K562 (cell line): ENCODE results near the gene C1orf167. TPM values are rescaled to one million over a fixed set of nuclear protein-coding genes. Genes with fewer than 3 reads are reported as not detected.
A peak's percentile ranks its signal among the peaks of the same experiment; 100 is the strongest.

Source experiments
- CGGBP1 ChIP-seq: fragments of 250-450 bp; sonication (Bioruptor Pico); IDR thresholded peaks from 2 replicates; pipeline ENCODE4 v1.9.0; 2021; ENCODE audit warnings: mild to moderate bottlenecking
- DLX4 ChIP-seq: fragments of 250-450 bp; sonication (Bioruptor Pico); IDR thresholded peaks from 2 replicates; pipeline ENCODE4 v1.6.1; 2021; ENCODE audit warnings: mild to moderate bottlenecking
- ESRRA ChIP-seq: fragments of 450-650 bp; IDR thresholded peaks from 2 replicates; pipeline ENCODE4 v1.6.1; 2014; ENCODE audit warnings: low read depth, mild to moderate bottlenecking, moderate library complexity, borderline replicate concordance
- ESRRB ChIP-seq: fragments of 250-450 bp; sonication (Bioruptor Pico); IDR thresholded peaks from 2 replicates; pipeline ENCODE4 v1.5.0; 2020; ENCODE audit warnings: mild to moderate bottlenecking, moderate library complexity, borderline replicate concordance
- GTF2E2 ChIP-seq: fragments of 200-800 bp; sonication (Bioruptor generic); IDR thresholded peaks from 2 replicates; pipeline ENCODE4 v1.6.1; 2016; ENCODE audit warnings: missing genetic modification characterization, missing compliant biosample characterization
- HIVEP1 ChIP-seq: fragments of 250-450 bp; sonication (Bioruptor Pico); IDR thresholded peaks from 2 replicates; pipeline ENCODE4 v1.4.0; 2020; ENCODE audit warnings: mild to moderate bottlenecking
- ID3 ChIP-seq, 2 experiments: fragments of 250-450 bp in 1 of 2; fragments of 450-650 bp in 1 of 2; sonication (Bioruptor Pico) in 1 of 2; IDR thresholded peaks; 2 replicates each; pipeline versions ENCODE4 v1.6.1 to v1.8.0; 2016 to 2021; ENCODE audit warnings: mild to moderate bottlenecking in 2 of 2, moderate library complexity in 2 of 2, missing compliant biosample characterization in 1 of 2, missing genetic modification characterization in 1 of 2
- MEF2D ChIP-seq: conservative IDR thresholded peaks from 2 replicates; pipeline ENCODE4 v1.6.1; 2016; ENCODE audit warnings: low read depth, missing genetic modification characterization, missing compliant biosample characterization
- RBFOX2 ChIP-seq: fragments of 200-400 bp; formaldehyde crosslinking; IDR thresholded peaks from 2 replicates; pipeline ENCODE4 v1.6.1; 2017; ENCODE audit warnings: low read depth, mild to moderate bottlenecking, low read length, moderate library complexity
- SIRT6 ChIP-seq: IDR thresholded peaks from one replicate; pipeline ENCODE4 v1.6.1; 2012; ENCODE audit warnings: low read depth, mild to moderate bottlenecking, control low read depth, inconsistent platforms, low read length, moderate library complexity
- STAG1 ChIP-seq: sonication (generic); formaldehyde crosslinking; IDR thresholded peaks from 2 replicates; pipeline ENCODE4 v1.5.0; 2020; ENCODE audit warnings: missing genetic modification reagents, borderline replicate concordance
- ZBTB1 ChIP-seq: sonication (generic); formaldehyde crosslinking; IDR thresholded peaks from 2 replicates; pipeline ENCODE4 v1.8.1; 2023; ENCODE audit warnings: missing genetic modification reagents, low read depth, mild to moderate bottlenecking, borderline replicate concordance
- ZNF282 ChIP-seq: sonication (generic); formaldehyde crosslinking; IDR thresholded peaks from 2 replicates; pipeline ENCODE4 v1.8.1; 2023; ENCODE audit warnings: missing genetic modification reagents
- ZSCAN29 ChIP-seq: fragments of 450-650 bp; IDR thresholded peaks from 2 replicates; pipeline ENCODE4 v1.6.1; 2017
- polyA plus RNA-seq, 8 experiments: library from polyadenylated mRNA; depleted of rRNA in 4 of 8; stranded (reverse) in 5 of 8; unstranded in 3 of 8; fragments of >200 nt; fragmentation: Nextera tagmentation in 2 of 8; fragmentation: Illumina TruSeq in 1 of 8; extraction: Ambion mirVana in 2 of 8; extraction: Trizol in 1 of 8; gene quantifications; 2 replicates each; pipeline versions ENCODE4 v1.2.1 to v1.2.3, GENCODE V29; 2011 to 2014; ENCODE audit warnings: inconsistent platforms in 1 of 8, missing spikeins in 1 of 8
- total RNA-seq, 7 experiments: library from RNA; depleted of rRNA in 6 of 7; stranded (reverse); fragments of >200 nt in 6 of 7; fragmentation: Illumina TruSeq in 2 of 7; extraction: Trizol in 2 of 7; gene quantifications; 2 replicates each; pipeline versions ENCODE4 v1.2.1 to v1.2.3, GENCODE V29; 2011 to 2021; ENCODE audit warnings: low replicate concordance in 1 of 7
- TF ChIP-seq, protein P1 (sequence below): fragments of 450-650 bp; conservative IDR thresholded peaks from 2 replicates; pipeline ENCODE4 v1.6.1; 2016; ENCODE audit warnings: missing genetic modification characterization, low read depth, mild to moderate bottlenecking, control low read depth, missing compliant biosample characterization
- TF ChIP-seq, protein P2 (sequence below), 2 experiments: fragments of 450-650 bp; IDR thresholded peaks; 2 replicates each; pipeline ENCODE4 v1.6.1; 2016
- TF ChIP-seq, protein P3 (sequence below): fragments of 250-450 bp; sonication (Bioruptor Pico); IDR thresholded peaks from 2 replicates; pipeline ENCODE4 v1.4.0; 2020; ENCODE audit warnings: mild to moderate bottlenecking, moderate library complexity

The C1orf167 gene
- total and polyA plus RNA-seq, 9 of the 15 experiments (the other 6 are each of a cell fraction or from before 2014, with no cell fraction given), result 0.22 to 0.86 (median 0.31) TPM; not detected in 2

DNA sequence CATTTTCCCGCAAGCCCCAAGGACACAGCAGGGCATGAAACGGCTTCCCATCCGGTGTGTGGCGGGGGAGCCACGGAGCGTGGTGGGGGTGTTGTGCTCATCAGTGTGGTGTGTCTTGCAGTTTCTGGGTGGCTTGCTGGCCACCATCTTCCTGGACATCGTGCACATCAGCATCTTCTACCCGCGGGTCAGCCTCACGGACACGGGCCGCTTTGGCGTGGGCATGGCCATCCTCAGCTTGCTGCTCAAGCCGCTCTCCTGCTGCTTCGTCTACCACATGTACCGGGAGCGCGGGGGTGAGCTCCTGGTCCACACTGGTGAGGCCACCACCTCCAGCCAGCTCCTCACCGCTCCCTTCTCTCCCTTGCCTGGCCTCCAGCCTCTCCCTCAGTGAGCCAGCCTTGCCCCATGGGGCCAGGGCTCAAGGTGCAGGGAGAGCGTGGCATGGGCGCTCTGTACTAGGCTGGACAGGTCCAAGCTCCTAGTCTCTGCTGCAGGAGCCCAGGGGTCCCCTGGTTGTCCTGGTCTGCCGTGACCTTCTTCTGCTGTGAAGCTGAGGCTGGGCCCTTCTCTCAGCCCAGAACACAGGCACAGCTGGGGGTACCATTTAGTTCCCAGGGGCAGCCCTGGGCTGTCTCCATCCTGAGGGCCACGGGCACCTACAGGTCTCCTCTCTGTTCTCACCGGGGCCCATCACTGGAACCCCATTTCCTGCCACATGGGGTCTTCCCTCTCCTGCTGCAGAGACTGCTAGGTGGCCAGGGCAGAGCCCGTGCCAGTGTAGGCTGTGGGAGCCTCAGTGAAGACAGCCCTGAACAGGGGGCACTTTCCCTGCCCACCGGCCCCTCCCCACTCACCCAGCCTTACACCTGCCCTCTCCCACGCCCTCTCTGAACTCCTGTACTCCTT, 13.4 kb upstream of the C1orf167 start (continued):
- TF ChIP-seq ZBTB1, result no peak
- TF ChIP-seq MEF2D (tag), result no peak
- no peak for TF ChIP-seq ESRRB (CRISPR knock-in tag)
- TF ChIP-seq ZSCAN29, result no peak
- TF ChIP-seq STAG1 (CRISPR knock-in tag), result peak; percentile 11; the same call in 1 of the 2 replicates
- TF ChIP-seq ID3 (CRISPR knock-in tag; IDR thresholded peaks at IDR 0.05), result no peak
- TF ChIP-seq ID3 (tag; IDR thresholded peaks at IDR 0.05), result 0 out of 2 replicates have a peak, but pooled peaks have one; percentile 26
- TF ChIP-seq, protein P1, sequence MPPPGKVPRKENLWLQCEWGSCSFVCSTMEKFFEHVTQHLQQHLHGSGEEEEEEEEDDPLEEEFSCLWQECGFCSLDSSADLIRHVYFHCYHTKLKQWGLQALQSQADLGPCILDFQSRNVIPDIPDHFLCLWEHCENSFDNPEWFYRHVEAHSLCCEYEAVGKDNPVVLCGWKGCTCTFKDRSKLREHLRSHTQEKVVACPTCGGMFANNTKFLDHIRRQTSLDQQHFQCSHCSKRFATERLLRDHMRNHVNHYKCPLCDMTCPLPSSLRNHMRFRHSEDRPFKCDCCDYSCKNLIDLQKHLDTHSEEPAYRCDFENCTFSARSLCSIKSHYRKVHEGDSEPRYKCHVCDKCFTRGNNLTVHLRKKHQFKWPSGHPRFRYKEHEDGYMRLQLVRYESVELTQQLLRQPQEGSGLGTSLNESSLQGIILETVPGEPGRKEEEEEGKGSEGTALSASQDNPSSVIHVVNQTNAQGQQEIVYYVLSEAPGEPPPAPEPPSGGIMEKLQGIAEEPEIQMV, result no peak
- TF ChIP-seq, protein P2, sequence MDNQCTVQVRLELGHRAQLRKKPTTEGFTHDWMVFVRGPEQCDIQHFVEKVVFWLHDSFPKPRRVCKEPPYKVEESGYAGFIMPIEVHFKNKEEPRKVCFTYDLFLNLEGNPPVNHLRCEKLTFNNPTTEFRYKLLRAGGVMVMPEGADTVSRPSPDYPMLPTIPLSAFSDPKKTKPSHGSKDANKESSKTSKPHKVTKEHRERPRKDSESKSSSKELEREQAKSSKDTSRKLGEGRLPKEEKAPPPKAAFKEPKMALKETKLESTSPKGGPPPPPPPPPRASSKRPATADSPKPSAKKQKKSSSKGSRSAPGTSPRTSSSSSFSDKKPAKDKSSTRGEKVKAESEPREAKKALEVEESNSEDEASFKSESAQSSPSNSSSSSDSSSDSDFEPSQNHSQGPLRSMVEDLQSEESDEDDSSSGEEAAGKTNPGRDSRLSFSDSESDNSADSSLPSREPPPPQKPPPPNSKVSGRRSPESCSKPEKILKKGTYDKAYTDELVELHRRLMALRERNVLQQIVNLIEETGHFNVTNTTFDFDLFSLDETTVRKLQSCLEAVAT (IDR thresholded peaks at IDR 0.05), result no peak
- no peak for TF ChIP-seq SIRT6
- no peak for TF ChIP-seq DLX4 (CRISPR knock-in tag)
- peak; percentile 51 for TF ChIP-seq RBFOX2
- no peak for TF ChIP-seq HIVEP1 (CRISPR knock-in tag)
- TF ChIP-seq GTF2E2 (tag), result no peak
- no peak for TF ChIP-seq CGGBP1 (CRISPR knock-in tag)
- TF ChIP-seq, protein P3, sequence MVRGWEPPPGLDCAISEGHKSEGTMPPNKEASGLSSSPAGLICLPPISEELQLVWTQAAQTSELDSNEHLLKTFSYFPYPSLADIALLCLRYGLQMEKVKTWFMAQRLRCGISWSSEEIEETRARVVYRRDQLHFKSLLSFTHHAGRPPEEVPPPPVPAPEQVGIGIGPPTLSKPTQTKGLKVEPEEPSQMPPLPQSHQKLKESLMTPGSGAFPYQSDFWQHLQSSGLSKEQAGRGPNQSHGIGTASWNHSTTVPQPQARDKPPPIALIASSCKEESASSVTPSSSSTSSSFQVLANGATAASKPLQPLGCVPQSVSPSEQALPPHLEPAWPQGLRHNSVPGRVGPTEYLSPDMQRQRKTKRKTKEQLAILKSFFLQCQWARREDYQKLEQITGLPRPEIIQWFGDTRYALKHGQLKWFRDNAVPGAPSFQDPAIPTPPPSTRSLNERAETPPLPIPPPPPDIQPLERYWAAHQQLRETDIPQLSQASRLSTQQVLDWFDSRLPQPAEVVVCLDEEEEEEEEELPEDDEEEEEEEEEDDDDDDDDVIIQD (CRISPR knock-in tag), result no peak
- no peak for TF ChIP-seq ESRRA
- TF ChIP-seq ZNF282, result 0 out of 2 replicates have a peak, but pooled peaks have one; percentile 68
